Endothelial cell of umbilical vein (primary cell): ENCODE measurements around the gene KLHL18.

Experiments
- CTCF ChIP-seq, 2 donors: IDR thresholded peaks; 1 replicate in 1 of 2; 2 replicates in 1 of 2; pipeline ENCODE4 v1.5.1; 2011; ENCODE audit warnings: low read length in 2 of 2, mild to moderate bottlenecking in 2 of 2, moderate library complexity in 2 of 2, control low read depth in 1 of 2, inconsistent platforms in 1 of 2, low read depth in 1 of 2; ENCODE audit not compliant: insufficient read depth in 1 of 2; ENCODE audit errors: extremely low read depth in 1 of 2
- EZH2 ChIP-seq: IDR thresholded peaks from 2 replicates; pipeline ENCODE4 v1.6.1; 2012; ENCODE audit warnings: borderline replicate concordance, low read depth, mild to moderate bottlenecking, moderate library complexity, low read length, inconsistent platforms; ENCODE audit not compliant: severe bottlenecking
- MAX ChIP-seq: IDR thresholded peaks from 2 replicates; pipeline ENCODE4 v1.6.1; 2011; ENCODE audit not compliant: insufficient read depth, insufficient read length
- POLR2A ChIP-seq: IDR thresholded peaks from 2 replicates; pipeline ENCODE4 v1.6.1; 2012; ENCODE audit warnings: low read depth, mild to moderate bottlenecking, control low read depth, low read length
- POLR2AphosphoS5 ChIP-seq: IDR thresholded peaks from 2 replicates; pipeline ENCODE4 v1.6.1; 2012; ENCODE audit warnings: low read depth, mild to moderate bottlenecking, control low read depth, low read length, moderate library complexity; ENCODE audit not compliant: insufficient read depth

GRCh38 chr3:47265008-47265407, 17.7 kb upstream of the KLHL18 start:
- no peak for TF ChIP-seq POLR2A
- TF ChIP-seq CTCF (IDR thresholded peaks at IDR 0.05; ENCODE audit: extremely low read depth in 1 of 2, insufficient read depth in 1 of 2, low read depth in 1 of 2, low read length in 2 of 2): no peak
- no peak for TF ChIP-seq EZH2
- TF ChIP-seq POLR2AphosphoS5: no peak
- no peak for TF ChIP-seq MAX
